NCI-H1105 (cell line): Measurements from ENCODE around the gene SLC16A6.
"Not testable (repeated sequence)": the region's sequence is repeated elsewhere in the genome, so short reads cannot be mapped to it uniquely, and the experiment has no call there.

Experiments
- DNase-seq: peaks from one replicate; lab custom pipeline; 2025; lab: John Stamatoyannopoulos, UW

The SLC16A6 gene

DNA sequence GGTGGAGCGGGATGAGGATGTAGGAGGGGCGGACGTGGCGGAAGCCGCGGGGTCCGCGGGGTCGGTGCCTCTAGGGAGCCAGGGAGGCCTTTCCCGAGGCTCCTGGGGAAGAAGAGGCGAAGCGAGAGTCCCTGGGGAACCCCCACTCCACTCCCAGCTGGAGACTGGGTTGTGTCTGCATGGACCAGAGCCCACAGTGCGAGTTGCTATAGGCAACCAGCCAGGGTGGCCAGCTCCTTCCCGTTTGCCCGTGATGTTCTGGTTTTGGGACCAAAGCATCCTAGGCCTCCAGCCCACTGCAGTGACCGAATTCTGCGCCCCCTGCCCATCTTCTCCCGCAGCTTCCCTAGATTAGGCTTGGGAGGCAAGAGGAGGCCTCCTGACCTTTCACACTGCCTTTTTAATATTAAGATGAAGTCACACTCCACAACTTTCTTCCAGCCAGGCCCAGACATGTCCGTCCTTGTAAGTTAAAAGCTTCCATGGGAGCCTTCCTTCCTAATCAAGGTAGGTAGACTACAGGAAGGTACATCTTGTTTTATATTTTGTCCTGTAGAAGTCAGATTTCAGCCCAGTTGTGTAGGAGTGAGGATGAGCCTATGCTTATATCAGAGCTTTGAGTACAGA lies 42.6 kb downstream of the SLC16A6 start:
- DNase-seq = peak; percentile 17

DNA sequence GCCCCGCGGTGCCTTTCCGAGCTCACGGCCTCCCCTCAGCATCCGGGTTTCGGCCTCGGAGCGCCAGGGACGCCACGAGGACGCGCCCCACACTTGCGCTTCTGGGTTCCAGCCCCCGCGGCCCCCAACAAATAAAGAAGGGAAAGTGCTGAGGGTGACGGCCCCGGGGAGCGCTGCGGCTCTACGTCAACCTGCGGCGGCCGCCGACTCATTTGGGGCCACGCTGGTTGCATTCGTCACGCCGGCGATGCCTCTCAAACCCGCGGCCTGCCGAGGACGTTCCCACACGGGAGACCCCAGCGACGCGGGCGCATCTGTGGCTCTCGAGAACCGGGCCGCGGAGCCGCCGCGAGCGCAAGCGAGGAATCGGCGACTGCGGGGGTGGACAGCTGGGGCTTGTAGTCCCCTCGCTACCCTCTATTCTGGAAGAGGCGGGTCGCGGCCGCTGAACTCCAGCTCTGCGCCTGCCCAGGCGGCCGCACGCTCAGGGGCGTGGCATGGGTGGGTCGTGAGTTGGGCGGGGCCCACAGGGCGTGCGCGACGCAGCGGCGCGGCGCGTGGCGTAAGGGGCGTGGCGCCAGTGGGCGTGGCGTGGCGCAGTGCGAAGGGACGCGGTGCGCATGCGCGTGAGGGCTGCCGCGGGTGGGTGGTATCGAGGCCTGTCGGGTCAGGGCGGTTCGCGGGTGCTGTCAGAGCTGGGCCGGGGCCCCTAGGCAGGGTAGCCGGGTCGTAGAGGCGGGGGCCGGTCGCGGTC lies 43.3 kb downstream of the SLC16A6 start, which contains the start of gene AMZ2:
TSS of gene AMZ2 (plus strand) at position 599 of the 754 bp plus-strand sequence. CDS start 2,145 bp downstream, outside the sequence.
- peak; percentile 90 for DNase-seq

DNA sequence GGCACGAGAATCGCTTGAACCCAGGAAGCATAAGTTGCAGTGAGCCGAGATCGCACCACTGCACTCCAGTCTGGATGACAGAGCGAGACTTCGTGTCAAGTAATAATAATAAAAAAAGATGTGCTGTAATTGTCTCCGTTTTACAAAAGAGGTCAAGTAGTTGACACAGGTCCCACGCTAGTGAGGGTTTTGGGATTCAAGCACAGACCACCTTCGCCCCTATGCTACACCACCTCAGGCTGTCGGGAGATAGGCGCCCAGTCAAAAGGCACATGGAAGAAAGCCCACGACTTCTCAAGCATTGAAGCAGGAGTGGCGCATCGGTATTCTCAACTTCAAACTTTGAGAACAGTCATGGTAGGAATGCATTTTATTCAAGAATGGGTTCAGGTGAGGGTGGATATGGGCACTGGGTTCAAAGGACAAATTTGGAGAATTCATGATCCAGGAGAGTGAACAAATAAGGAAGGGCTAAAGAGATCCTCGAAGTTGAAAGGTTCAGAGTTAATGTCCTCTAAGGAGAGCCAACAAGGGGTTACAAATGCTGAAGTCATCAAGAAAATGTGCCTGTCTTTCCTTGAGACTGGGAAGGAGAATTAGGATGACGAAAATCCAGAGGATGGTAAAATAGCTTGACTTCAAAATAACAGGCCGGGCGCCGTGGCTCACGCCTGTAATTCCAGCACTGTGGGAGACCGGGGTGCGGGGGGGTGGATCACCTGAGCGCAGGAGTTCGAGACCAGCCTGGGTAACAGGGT lies 44.5 kb downstream of the SLC16A6 start:
- no peak for DNase-seq

DNA sequence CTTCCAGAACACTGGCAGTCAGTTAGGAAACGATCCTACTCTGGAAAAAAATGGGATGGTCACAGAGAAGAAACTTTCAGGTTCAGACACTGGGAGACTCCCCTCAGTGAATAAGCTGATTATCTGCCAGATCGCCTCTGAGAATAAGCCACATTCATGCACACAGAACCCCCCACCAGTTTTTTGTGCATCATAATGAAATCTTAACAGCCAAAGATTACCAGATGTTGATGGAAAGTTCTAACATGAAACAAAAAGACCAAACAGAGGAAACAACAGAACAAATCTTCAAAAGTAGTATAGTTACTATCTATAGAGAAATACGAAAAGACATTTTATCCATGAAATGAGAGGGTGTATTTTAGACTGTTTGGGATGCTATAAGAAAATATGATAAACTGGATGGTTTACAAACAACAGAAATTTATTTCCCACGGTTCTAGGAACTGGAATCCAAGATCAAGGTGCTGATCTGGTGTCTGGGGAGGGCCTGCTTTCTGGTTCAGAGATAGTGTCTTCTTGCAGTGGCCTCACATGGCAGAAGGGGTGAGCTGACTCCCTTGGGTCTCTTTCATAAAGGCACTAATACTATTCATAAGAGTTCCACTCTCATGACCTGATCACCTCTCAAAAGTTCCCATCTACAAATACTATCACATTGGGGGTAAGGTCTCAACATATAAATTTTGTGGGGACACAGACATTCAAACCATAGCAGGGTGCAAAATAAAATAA lies 51.1 kb downstream of the SLC16A6 start:
- DNase-seq = no peak

DNA sequence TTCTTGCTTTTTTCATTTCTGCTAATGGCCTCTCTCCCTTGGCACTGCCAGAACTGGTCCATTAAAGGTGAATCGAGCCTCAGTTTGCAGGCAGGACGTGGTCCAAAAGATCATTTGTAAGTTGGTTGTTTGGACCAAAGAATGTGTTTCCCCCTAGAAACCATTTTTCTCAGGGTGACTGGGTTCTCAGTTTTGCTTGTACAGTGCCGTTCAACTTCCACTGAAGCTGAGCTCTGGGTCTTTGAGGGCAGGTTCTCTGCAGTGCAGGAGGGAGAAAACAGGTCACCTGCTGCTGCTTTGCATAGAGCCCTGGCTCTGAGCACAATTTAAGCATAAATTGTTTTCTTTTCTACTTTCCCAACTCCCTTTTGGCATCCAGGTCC lies 52.1 kb downstream of the SLC16A6 start:
- no peak for DNase-seq

DNA sequence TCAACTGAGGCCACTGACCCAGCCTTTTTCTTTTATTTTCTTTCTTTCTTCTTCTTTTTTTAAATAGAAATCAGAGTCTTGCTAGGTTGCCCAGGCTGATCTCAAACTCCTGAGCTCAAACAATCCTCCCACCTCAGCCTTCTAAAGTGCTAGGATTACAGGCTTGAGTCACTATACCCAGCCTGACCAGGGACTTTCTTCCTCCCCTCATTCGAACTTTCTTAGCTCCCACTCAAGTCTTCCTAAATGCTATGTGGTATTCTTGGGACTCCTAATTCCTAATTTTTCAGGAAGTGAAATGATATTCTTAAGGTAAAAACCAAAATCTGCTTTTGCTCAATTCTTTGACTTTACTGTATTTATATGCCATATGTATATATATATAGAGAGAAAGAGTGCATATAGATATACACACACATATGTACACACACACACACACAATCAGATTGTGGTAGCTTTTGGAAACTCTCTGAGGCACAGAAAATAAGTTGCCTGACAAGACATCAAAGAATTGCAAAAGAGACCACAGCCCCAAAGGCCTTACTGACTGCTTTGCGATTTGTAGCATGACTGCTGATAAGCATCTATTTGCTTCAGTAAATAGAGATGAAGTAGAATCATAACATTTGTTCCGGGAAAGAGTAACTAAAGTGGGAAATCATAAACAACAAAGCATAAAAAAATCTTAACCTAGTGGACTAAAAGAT lies 52.6 kb downstream of the SLC16A6 start:
- no peak for DNase-seq

DNA sequence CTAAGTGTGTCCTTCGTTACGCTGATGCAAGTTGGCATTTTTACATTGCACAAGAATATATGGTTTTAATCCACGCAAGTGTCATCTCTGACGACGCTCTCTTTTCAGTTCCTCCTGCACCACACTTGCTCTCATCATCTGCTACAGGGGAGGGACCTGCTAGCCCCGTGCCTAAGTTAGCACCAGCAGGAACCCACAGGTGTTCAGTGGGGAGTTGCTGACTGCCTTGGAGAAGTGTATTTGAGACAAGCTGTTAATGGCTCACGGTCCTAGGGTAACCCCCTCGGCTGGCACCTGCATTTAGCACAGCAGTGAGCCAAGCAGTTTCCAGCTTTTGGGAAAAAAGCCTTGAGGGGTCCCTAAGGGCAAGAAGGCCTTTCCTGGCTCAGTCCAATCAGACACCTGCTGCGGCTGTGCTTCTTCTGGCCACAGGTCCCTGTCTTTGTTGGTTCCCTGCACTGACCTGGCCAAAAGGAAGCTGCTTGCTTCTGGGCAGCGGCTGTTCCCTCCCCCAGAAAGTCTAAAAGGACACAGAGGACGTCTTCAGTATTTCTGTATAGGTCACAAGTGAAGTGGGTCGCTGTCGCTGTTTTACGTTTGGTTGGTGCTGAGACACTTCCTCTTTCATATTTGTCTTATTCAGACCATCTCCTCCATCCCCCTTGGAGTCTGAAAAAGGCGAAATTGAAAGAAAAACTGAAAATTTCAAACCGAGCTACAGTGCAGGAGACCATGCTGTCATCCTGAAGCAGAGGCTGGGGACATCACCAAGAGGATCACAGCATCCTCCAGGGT lies 53.4 kb downstream of the SLC16A6 start:
- not testable (repeated sequence) for DNase-seq

DNA sequence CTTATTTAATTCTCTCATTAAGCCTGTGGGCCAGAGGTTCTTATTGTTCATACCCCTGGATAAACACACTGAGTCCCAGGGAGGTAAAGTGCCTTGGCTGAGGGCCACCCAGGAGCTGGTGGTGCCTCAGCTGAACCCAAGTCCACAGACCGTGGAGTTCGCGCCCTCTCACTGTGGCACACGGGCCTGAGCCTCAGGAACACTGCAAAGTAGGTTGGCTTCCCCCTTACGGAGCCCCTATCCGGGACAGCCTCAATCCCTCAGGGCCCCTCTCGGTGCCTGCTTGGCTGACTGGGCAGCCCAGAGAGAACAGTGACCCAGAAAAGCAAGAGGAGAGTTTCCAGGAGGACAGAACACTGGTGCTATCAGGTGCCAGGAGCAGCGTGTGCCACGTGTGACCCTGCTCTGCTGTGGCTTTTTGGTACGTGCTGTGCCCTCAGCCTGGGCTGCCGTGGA lies 55.6 kb downstream of the SLC16A6 start:
- DNase-seq = not testable (repeated sequence)

DNA sequence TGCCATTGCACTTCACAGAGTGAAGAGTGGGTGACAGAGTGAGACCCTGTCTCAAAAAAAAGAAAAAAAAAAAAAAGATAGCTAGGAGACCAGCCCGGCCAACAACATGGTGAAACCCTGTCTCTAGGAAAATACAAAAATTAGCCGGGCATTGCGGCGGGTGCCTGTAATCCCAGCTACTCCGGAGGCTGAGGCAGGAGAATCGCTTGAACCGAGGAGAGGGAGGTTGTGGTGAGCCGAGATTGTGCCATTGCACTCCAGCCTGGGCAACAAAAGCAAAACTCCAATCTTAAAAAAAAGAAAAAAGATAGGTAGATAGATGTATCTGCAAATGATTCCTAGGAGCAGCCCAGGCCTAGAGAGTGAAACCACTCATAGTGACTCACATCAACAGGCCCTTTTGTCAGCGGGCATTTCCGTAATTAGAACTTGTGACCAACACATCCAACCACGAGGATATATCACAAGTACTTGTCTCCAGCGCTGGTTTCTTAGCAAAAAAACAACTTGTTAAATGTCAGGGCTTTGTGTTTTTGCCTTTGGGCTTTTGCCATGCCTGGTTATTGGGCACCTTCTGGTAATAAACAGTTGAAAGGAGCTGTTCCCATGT lies 56.1 kb downstream of the SLC16A6 start:
- DNase-seq = not testable (repeated sequence)

DNA sequence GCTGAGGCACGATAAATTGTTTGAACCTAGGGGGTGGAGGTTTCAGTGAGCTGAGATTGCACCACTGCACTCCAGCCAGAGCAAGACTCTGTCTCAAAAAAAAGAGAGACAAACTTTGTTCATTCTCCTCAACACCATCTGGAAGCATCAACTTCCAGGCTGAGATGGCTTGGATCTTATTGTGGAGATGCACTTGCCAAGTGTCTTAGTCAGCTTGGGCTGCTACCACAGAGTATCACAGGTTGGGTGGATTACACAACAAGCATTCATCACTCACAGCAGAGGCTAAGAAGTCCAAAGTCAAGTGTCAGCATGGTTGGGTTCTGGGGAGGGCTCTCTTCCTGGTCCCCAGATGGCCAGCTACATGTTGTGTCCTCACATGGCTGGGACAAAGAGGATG lies 58.2 kb downstream of the SLC16A6 start:
- DNase-seq = not testable (repeated sequence)

DNA sequence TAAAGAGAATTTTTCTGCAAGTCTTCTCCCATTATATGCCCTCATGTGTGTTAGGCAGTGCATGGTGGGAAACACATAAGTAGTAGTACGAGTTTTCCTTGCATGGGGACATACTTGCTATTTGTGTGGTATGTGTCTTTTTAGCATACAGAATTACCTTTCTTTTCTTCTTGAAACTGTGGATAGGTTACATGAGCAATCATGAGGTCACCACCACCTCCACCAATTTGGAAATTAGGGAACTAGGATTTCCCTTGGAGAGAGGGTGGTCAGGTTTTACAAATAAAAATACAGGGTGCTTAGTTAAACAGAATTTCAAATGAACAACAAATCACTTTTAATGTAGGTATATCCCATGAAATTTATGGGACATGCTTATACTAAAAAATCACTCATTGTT lies 59.4 kb downstream of the SLC16A6 start:
- DNase-seq = no peak

DNA sequence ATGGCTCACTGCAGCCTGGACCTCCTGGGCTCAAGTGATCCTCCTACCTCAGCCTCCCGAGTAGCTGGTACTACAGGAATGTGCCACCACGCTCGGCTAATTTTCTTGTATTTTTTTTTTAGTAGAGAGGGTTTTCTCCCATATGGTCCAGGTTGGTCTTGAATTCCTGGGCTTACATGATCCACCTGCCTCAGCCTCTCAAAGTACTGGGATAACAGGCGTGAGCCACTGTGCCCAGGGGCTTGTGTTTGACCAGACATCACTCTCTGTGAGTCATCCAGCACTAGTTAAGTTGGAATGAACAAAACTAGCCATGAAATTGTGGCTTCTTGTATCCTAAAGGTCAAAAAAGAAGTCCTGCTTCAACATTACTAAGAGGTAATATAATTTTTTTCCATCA lies 59.8 kb downstream of the SLC16A6 start:
- not testable (repeated sequence) for DNase-seq

DNA sequence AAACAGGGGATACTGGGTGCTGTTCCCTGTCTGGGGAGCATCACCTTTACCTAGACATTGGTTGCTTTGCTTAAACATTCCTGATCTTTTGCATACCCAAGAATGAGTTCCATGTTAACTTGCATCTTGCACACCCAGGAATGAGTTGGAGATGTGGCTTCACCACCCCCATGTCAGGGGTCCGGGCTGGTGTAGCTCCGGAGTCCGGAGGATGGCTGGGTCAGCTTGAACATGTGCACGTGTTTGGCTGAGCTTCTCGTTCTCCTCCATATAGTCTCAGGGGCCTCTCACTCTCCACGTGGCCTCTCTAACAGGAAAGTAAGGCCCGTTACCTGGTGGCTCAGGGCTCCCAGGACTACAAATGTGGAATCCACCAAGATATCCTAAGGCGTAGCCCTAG lies 61.3 kb downstream of the SLC16A6 start:
- no peak for DNase-seq

DNA sequence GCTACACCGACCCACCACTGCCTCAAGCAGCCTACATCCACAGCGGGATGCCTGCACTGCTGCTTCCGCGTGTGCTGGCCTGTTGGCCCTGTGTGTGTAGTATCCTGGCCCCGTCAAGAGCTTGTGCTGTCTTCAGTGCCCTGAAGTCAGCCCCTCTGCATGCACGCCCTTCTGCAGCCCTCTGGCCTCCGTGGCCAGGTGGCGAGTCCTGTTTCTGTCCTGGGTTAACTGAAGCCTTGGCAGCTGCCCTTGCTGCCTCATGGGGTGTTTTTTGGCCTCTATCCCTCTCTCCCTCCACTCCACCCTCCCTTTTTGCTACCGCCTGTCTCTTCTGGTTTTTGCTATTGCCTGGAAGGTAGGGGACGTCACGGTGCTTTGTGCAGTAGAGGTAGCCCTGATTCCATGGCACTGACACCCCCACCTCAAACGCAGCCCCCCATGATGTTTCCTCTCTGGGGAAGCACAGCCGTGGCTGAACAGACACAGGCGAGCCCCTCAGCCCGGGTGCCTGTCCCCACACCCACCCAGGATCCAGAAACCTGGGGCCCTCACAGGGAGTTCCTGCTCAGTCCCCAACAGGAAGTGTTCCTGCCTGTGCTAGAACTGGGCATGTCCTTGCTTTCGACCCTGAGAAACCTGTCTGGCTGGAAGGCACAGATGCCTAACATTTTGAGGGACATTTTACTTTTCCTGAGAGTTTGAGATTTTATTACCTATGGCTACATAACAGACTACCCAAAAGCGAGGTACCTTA lies 61.9 kb downstream of the SLC16A6 start:
- no peak for DNase-seq

DNA sequence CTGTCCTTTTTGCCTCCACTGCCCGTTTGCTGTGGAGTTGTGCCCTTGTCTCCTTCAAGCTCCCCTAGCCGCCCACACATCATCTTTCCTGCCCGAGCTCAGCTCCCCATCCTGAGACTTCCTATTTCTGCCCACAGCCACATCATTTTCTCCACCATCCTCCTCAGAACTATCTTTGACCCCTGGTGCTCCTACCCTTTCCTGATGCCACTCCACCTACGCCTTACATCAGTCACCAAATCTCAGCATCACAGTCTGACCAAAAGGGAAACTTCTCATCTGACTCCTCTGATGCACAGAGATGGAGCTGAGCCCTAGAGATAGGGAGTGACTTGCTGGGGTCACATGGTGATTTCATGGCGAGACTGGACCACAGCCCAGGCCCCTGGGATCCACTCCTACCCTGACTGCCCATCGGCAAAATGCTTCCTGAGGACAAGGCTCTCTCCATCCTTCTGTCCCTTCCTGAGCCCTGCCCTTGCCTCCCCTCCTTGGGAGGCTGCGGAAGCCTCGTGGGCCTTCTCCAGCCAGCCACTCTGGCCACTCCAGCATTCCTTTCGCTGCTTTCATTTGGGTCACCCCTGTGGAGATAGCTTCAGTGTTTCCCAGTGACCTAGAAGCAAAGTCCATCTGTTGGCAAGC lies 62.8 kb downstream of the SLC16A6 start:
- not testable (repeated sequence) for DNase-seq

DNA sequence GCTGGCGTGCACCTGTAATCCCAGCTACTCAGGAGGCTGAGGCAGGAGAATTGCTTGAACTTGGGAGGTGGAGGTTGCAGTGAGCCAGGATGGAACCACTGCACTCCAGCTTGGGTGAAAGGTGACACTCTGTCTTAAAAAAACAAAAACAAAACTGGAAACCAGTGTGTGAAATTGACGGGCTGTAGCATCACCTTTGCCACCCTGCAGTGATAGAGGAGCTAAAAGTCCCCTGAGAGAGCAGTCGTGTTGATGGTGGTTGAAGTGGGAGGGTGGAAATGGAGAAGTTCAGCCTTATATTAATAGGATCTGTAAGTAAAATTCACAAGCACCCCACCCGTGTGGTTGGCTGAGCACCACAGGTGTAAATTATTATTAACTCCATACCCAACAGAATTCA lies 65.9 kb downstream of the SLC16A6 start:
- DNase-seq = not testable (repeated sequence)

DNA sequence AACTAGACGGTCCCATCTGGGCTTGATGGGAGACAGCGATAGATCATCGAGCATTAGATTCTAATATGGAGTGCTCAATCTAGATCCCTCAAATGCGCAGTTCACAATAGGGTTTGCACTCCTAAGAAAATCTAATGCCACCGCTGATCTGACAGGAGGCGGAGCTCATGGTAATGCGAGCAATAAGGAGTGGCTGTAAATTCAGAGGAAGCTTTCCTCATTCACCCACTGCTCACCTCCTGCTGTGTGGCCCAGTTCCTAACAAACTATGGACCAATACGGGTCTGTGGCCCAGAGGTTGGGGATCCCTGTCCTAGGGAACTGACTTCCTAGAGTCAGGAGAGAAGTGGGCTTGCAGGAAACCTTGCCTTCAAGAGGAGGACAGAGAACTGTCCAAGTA lies 68.3 kb downstream of the SLC16A6 start:
- DNase-seq = no peak

DNA sequence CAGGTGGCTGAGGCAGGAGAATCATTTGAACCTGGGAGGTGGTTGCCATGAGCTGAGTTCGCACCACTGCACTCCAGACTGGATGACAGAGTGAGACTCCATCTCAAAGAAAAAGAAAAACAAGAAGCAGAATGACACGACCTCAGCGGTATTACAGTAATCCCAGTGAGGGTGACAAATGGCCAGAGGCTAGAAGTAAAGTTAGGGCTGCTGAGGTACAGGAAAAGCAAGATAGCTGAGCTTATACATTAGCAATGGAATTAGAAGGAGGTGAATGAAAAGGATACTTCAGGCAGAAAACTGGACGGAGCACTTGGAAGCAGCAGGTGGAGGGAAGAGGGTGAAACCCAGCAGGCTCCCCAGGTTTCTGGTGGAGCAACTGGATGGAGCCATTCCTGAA lies 69.1 kb downstream of the SLC16A6 start:
- DNase-seq = no peak

DNA sequence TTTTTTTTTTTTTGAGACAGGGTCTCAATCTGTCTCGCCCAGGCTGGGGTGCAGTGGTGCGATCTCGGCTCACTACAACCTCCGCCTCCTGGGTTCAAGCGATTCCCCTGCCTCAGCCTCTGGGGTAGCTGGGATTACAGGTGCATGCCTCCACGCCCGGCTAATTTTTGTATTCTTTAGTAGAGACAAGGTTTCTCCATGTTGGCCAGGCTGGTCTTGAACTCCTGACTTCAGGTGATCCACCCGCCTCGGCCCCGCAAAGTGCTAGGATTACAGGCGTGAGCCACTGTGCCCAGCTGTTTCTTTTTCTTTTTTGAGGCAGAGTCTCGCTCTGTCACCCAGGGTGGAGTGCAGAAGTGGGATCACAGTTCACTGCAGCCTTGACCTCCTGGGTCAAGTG lies 70.1 kb downstream of the SLC16A6 start:
- DNase-seq = not testable (repeated sequence)
